Loucy (cell line): Measurements from ENCODE around the gene LTF.

Source experiments
- CTCF ChIP-seq: fragments of 200-600 bp; sonication (generic); conservative IDR thresholded peaks from 2 replicates; pipeline ENCODE4 v1.5.1; 2014; ENCODE audit warnings: mild to moderate bottlenecking, antibody characterized with exemption, low read length
- EZH2phosphoT487 ChIP-seq: fragments of 200-600 bp; IDR thresholded peaks from 2 replicates; pipeline ENCODE4 v1.6.1; 2018; ENCODE audit warnings: antibody characterized with exemption, mild to moderate bottlenecking, moderate library complexity, borderline replicate concordance

- no peak for TF ChIP-seq CTCF
- no peak for TF ChIP-seq EZH2phosphoT487
Observed at GRCh38 chr3:46482632-46483350, 18.1 kb upstream of the LTF start.
